Stimulated activated CD8-positive, alpha-beta memory T cell treated with anti-CD3 and anti-CD28 coated beads, Interleukin-7, amount 100 ng/mL, for 4 hours (primary cell): Measurements from ENCODE around the gene CSPG4.
"Not testable (repeated sequence)": the region's sequence is repeated elsewhere in the genome, so short reads cannot be mapped to it uniquely, and the experiment has no call there.

ENCODE experiments used
- DNase-seq, 2 donors: peaks; one replicate each; pipeline ENCODE4 v3.0.0-alpha.2; 2020; ENCODE audit warnings: low read depth in 2 of 2

CSPG4 gene

GRCh38 chr15:75648156-75649000, 64.3 kb downstream of the CSPG4 start:
- DNase-seq, result no peak

- DNase-seq, result peak; percentile 44 to 62
Observed at GRCh38 chr15:75647370-75648155, 65.1 kb downstream of the CSPG4 start, which contains the start of gene SNX33. TSS of gene SNX33 (plus strand) at chr15:75647912. CDS start at chr15:75649103, 1,191 bp downstream.

GRCh38 chr15:75646944-75647364, 65.7 kb downstream of the CSPG4 start:
- no peak for DNase-seq

- DNase-seq, result no peak
Observed at GRCh38 chr15:75646112-75646943, 66.3 kb downstream of the CSPG4 start.

GRCh38 chr15:75644376-75644775, 68.3 kb downstream of the CSPG4 start:
- DNase-seq, result no peak

GRCh38 chr15:75641603-75642002, 71.0 kb downstream of the CSPG4 start:
- DNase-seq, result no peak

- no peak for DNase-seq
Observed at GRCh38 chr15:75641179-75641503, 71.5 kb downstream of the CSPG4 start.

- peak; percentile 26 to 45 for DNase-seq
Observed at GRCh38 chr15:75640483-75641178, 72.0 kb downstream of the CSPG4 start.

- peak; percentile 90 to 91 for DNase-seq
Observed at GRCh38 chr15:75639709-75640482, 72.8 kb downstream of the CSPG4 start, which contains the start of gene IMP3. TSS of gene IMP3 (minus strand) at chr15:75640224. CDS start at chr15:75640168, 56 bp downstream.

- no peak for DNase-seq
Observed at GRCh38 chr15:75639191-75639708, 73.4 kb downstream of the CSPG4 start.

- no peak for DNase-seq
Observed at GRCh38 chr15:75637245-75638009, 75.2 kb downstream of the CSPG4 start.

GRCh38 chr15:75636026-75636425, 76.6 kb downstream of the CSPG4 start:
- no peak for DNase-seq

- not testable (repeated sequence) for DNase-seq
Observed at GRCh38 chr15:75633922-75634321, 78.7 kb downstream of the CSPG4 start.

GRCh38 chr15:75631935-75632334, 80.7 kb downstream of the CSPG4 start:
- no peak for DNase-seq

GRCh38 chr15:75625542-75626347, 86.9 kb downstream of the CSPG4 start, which contains the start of gene SNUPN:
TSS of gene SNUPN (minus strand) at chr15:75625725. CDS start at chr15:75621051, 4,674 bp downstream.
- DNase-seq, result peak; percentile 86 to 91
